RWPE1 (cell line): ENCODE data around the gene ATAD3A.
"Not testable (repeated sequence)": the region's sequence is repeated elsewhere in the genome, so short reads cannot be mapped to it uniquely, and the experiment has no call there.

Source experiments
- CTCF ChIA-PET: fragments of 350-600 bp; sonication (Branson Sonifier 250); formaldehyde crosslinking; extraction: SDS; loops from one replicate; lab custom pipeline; 2021; lab: Yijun Ruan, JAX
- POLR2A ChIA-PET: fragments of 400-600 bp; formaldehyde crosslinking; extraction: SDS; loops from one replicate; lab custom pipeline; 2020; ENCODE audit warnings: antibody characterized with exemption; ENCODE audit not compliant: low non-redundant PET; lab: Yijun Ruan, JAX
- DNase-seq: peaks from one replicate; pipeline ENCODE4 v3.0.0; 2012; ENCODE audit warnings: low spot score
- H3K27ac ChIP-seq: fragments of 450-650 bp; 2 replicates; pipeline ENCODE4 v1.5.1; 2017
- TF ChIP-seq, protein P1 (sequence below): fragments of 450-650 bp; conservative IDR thresholded peaks from 2 replicates; pipeline ENCODE4 v1.5.1; 2017; ENCODE audit warnings: low read depth, mild to moderate bottlenecking

Gene ATAD3A

DNA sequence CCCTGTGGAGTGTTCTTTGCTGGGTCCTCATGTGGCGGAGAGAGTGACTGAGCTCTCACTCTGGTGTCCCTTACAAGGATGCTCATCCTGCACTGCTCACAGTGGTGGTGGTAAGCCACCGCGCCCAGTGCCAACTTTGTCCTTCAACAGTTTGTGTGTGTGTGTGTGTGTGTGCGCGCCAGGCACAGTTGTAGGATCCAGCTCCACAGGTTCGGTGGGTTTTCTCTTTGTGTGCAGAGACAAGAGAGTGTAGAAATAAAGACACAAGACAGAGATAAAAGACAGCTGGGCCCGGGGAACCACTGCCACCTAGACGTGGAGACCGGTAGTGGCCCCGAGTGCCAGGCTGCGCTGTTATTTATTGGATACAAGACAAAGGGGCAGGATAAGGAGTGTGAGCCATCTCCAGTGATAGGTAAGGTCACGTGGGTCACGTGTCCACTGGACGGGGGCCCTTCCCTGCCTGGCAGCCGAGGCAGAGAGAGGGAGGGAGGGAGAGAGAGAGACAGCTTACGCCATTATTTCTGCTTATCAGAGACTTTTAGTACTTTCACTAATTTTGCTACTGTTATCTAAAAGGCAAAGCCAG, 7.1 kb upstream of the ATAD3A start:
- TF ChIP-seq, protein P1, sequence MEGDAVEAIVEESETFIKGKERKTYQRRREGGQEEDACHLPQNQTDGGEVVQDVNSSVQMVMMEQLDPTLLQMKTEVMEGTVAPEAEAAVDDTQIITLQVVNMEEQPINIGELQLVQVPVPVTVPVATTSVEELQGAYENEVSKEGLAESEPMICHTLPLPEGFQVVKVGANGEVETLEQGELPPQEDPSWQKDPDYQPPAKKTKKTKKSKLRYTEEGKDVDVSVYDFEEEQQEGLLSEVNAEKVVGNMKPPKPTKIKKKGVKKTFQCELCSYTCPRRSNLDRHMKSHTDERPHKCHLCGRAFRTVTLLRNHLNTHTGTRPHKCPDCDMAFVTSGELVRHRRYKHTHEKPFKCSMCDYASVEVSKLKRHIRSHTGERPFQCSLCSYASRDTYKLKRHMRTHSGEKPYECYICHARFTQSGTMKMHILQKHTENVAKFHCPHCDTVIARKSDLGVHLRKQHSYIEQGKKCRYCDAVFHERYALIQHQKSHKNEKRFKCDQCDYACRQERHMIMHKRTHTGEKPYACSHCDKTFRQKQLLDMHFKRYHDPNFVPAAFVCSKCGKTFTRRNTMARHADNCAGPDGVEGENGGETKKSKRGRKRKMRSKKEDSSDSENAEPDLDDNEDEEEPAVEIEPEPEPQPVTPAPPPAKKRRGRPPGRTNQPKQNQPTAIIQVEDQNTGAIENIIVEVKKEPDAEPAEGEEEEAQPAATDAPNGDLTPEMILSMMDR = peak; percentile 81
- ChIA-PET CTCF (interaction anchor here (0.6 to 1.7 kb wide), 14 partner anchors 12 to 244 kb away, joined by 3 to 6 read pairs (median 3); no protein-coding TSS in a partner anchor), POLR2A (interaction anchor here (0.5 kb wide), 1 partner anchor 81 kb away, joined by 5 read pairs; no protein-coding TSS in a partner anchor)
- H3K27ac ChIP-seq = peak overlapping the region; percentile 88
- DNase-seq = not testable (repeated sequence)

DNA sequence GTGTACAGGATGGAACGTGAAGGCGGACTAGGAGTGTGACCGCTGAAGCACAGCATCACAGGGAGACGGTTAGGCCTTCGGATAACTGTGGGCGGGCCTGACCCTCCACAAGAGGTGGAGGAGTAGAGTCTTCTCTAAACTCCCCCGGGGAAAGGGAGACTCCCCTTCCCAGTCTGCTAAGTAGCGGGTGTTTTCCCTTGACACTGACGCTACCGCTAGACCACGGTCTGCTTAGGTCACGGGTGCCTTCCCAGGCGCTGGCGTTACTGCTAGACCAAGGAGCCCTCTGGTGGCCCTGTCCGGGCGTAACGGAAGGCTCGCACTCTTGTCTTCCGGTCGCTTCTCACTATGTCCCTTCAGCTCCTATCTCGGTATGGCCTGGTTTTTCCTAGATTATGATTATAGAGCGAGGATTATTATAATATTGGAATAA, 6.6 kb upstream of the ATAD3A start:
- TF ChIP-seq, protein P1 = peak; percentile 25
- CTCF ChIA-PET = interaction anchor here (0.6 to 1.7 kb wide), 10 partner anchors 18 to 512 kb away, joined by 3 to 8 read pairs (median 3); no protein-coding TSS in a partner anchor
- POLR2A ChIA-PET, DNase-seq: not testable (repeated sequence)
- peak overlapping the region; percentile 88 for H3K27ac ChIP-seq

DNA sequence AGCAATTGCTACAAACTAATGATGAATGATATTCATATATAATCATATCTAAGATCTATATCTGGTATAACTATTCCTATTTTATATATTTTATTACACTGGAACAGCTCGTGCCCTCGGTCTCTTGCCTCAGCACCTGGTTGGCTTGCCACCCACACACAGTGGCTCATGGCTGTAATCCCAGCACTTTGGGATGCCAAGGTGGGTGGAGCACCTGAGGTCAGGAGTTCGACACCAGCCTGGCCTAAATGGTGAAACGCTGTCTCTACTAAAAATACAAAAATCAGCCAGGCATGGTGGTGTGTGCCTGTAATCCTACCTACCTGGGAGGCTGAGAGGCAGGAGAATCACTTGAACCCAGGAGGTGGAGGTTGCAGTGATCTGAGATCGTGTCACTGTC, 6.2 kb upstream of the ATAD3A start:
- CTCF ChIA-PET = interaction anchor here (0.6 to 1.7 kb wide), 9 partner anchors 18 to 513 kb away, joined by 3 to 8 read pairs (median 3); no protein-coding TSS in a partner anchor
- POLR2A ChIA-PET, DNase-seq: not testable (repeated sequence)
- H3K27ac ChIP-seq = peak overlapping the region; percentile 88

DNA sequence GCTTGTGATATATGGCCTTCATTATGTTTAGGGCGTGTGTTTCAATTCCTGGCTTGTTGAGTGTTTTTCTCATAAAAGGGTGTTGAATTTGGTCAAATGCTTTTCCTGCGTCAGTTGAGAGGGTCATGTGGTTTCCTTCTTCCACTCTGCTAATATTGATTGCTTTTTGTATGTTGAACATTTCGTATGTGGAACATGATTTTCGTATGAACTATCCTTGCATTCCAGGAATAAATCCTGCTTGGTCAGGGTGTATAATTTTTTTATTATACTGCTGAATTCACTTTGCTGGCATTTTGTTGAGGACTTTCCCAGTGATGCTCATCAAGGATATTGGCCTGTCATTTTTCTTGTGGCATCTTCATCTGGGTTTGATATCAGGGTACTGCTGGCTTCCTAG, 4.7 kb upstream of the ATAD3A start:
- no peak for DNase-seq
- CTCF ChIA-PET = no interaction called here
- POLR2A ChIA-PET = no interaction called here
- TF ChIP-seq, protein P1 = no peak
- no peak overlapping the region for H3K27ac ChIP-seq

DNA sequence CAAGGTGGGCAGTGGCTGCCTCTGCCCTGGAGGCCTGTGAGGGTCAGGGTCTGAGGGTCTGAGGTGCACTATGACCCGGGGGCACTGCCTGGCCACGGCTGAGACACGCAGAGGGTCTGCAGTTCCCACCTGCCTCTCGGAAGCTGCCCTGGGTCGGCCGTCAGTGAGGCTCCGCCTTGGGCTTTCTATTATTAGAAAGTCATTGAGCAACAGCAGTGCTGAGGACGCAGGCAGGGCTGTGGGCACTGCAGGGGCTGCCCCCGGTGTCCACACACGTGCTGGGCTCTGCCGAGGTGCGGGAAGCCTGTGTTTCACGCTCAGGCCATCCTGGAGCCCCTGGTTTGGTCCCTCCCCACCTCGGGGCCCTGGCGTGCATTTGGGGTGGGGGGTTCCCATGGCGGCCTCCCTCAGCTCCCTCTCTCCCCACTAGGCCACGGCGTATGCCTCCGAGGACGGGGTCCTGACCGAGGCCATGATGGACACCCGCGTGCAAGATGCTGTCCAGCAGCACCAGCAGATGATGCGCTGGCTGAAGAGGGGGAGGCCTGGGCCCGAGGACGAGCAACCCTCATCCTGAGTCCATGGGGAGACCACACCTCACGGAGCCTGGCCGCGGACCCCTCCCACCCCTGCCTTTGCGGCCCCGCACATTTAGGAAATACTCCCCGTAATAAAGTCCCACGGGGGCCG, 3.0 kb upstream of the ATAD3A start:
- H3K27ac ChIP-seq, CTCF ChIA-PET, POLR2A ChIA-PET, DNase-seq: not testable (repeated sequence)

DNA sequence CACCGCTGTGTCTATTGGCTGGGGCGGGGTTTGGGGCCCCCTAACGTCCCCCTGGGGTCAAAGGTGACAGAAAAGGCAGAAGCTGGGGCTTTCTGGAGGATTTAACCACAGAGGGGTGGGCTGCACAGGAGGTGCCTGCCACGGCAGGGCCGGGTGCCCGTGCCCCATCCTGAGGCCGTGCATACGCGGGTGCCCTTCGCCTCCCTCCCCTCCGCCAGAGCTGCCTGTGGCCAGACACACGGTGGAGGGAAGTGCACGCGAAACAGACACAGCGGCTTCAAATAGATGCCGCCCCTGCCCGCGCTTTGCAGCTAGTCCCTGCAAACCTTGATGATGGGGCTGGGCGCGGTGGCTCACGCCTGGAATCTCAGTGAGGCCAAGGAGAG, 2.5 kb upstream of the ATAD3A start:
- H3K27ac ChIP-seq, CTCF ChIA-PET, DNase-seq: not testable (repeated sequence)
- POLR2A ChIA-PET = interaction anchor here (0.7 kb wide), 1 partner anchor 171 kb away, joined by 7 read pairs; no protein-coding TSS in a partner anchor

DNA sequence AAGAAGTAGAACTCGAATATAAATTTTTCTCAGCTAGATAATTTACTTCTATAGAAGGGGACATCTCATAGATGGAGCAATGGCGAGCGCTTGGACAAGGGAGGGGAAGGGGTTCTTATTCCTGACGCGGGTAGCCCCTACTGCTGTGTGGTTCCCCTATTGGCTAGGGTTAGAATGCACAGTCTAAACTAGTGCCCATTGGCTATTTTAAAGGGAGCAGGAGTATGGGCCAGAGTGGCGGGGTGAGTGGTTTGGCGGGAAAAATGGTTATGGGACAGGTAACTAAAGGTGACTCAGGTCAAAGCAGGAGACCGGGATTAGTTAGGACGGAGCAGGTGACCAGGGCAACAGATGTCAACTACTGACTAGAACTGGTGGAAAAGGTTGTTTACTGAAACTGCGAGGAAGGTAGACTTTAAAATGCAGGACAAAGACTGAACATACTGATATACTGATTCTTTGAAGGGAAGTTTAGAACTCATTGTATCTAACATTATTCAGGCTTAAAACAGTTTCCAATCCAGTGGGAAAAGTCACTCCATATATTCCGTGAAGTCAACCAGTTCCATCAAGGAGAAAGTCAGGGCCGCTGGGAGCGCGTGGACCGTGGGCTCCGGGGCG, 940 bp upstream of the ATAD3A start:
- POLR2A ChIA-PET = interaction anchor here (0.6 kb wide), 1 partner anchor 111 kb away, joined by 3 read pairs; no protein-coding TSS in a partner anchor
- TF ChIP-seq, protein P1 = no peak
- CTCF ChIA-PET = interaction anchor here (0.7 kb wide), 1 partner anchor 266 kb away, joined by 6 read pairs; no protein-coding TSS in a partner anchor
- DNase-seq = no peak
- peak overlapping the region; percentile 90 for H3K27ac ChIP-seq

DNA sequence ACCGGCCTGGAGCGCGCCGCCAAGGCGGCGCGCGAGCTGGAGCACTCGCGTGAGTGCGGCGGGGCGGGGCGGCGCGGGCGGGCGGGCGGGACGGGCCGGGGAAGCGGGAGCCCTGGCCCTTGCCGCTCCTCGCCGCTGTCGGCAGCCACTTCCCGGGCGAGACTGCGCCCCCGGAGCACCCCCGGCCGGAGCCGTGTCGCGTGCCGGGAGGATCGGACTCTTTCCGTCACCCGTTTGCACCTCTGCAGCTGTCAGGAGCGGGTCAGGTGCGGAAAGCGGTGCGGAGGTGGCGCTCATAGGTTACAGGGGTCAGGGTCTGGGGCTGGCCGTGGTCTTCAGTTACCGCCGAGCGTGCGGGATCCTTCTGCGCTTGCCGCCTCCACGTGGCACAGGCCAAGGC, 463 bp downstream of the ATAD3A start:
- CTCF ChIA-PET, POLR2A ChIA-PET, DNase-seq: not testable (repeated sequence)
- peak overlapping the region; percentile 90 for H3K27ac ChIP-seq

DNA sequence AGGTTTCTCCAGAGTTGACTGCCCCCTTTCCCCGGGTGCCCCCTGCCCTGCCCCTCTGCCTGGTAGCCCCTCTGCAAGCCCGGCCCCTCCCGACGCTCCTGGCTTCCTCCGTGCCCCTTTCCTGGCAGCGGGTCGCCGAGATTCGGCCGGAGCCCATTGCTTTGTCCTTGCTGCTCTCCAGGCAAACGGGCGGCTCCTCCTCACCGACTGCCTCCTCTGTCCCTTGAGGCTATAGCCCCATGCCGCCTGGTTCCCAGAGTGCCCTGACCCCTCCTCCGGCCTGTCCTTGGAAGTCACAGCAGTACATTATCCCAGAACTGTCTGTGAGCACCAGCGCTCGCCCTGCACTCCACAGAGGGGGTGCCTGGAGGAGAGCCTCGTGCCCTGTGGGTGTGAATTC, 1.7 kb downstream of the ATAD3A start:
- H3K27ac ChIP-seq, CTCF ChIA-PET, DNase-seq, POLR2A ChIA-PET: not testable (repeated sequence)

DNA sequence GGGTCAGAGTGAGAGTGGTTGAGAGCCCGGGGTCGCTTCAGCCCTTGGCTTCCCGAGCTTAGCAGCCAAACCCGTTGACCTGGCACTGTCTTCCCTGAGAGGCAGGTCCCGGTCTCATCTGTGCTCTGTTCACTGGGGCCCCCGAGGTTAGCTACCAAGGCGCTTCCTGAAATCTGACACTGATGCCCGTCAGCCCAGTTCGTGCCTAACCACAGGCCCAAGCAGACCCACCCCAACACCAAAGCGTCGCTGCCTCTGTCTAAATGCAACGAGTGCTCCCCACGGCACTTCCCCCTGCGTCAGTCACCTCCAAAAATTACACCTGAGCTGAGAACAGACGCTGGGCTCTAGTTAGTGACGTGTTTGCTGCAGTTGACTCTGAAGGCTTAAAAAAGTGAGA, 2.4 kb downstream of the ATAD3A start:
- CTCF ChIA-PET, DNase-seq, POLR2A ChIA-PET: not testable (repeated sequence)
- H3K27ac ChIP-seq = 0 out of 2 replicates have a peak overlapping the region, but pooled peaks have one; percentile 11

DNA sequence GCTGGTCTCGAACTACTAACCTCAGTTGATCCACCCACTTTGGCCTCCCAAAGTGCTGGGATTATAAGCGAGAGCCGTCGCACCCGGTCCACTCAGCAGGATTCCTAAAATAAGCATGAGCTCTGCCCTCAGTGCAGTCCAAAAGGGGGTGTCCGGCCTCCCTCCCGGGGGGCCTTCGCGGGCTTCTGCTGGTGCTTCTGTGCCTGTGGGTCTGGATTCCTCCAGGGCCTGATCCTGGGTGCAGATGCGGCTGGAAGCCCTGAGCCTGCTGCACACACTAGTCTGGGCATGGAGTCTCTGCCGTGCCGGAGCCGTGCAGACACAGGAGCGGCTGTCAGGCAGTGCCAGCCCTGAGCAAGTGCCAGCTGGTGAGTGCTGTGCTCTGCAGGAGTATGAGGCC, 5.0 kb downstream of the ATAD3A start:
- H3K27ac ChIP-seq, DNase-seq, POLR2A ChIA-PET: not testable (repeated sequence)
- CTCF ChIA-PET = interaction anchor here (0.7 kb wide), 1 partner anchor 13 kb away, joined by 4 read pairs; no protein-coding TSS in a partner anchor
